Stimulated activated CD4-positive, alpha-beta T cell treated with anti-CD3 and anti-CD28 coated beads, TNF-alpha, amount 100 ng/mL, for 24 hours (primary cell): ENCODE measurements around the gene SGTA.
"Not testable (repeated sequence)": the region's sequence is repeated elsewhere in the genome, so short reads cannot be mapped to it uniquely, and the experiment has no call there.

Experiments used
- DNase-seq, 3 experiments: peaks; one replicate each; pipeline ENCODE4 v3.0.0-alpha.2; 2020; ENCODE audit warnings: low read depth in 3 of 3

The SGTA gene, protein sequence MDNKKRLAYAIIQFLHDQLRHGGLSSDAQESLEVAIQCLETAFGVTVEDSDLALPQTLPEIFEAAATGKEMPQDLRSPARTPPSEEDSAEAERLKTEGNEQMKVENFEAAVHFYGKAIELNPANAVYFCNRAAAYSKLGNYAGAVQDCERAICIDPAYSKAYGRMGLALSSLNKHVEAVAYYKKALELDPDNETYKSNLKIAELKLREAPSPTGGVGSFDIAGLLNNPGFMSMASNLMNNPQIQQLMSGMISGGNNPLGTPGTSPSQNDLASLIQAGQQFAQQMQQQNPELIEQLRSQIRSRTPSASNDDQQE

DNA sequence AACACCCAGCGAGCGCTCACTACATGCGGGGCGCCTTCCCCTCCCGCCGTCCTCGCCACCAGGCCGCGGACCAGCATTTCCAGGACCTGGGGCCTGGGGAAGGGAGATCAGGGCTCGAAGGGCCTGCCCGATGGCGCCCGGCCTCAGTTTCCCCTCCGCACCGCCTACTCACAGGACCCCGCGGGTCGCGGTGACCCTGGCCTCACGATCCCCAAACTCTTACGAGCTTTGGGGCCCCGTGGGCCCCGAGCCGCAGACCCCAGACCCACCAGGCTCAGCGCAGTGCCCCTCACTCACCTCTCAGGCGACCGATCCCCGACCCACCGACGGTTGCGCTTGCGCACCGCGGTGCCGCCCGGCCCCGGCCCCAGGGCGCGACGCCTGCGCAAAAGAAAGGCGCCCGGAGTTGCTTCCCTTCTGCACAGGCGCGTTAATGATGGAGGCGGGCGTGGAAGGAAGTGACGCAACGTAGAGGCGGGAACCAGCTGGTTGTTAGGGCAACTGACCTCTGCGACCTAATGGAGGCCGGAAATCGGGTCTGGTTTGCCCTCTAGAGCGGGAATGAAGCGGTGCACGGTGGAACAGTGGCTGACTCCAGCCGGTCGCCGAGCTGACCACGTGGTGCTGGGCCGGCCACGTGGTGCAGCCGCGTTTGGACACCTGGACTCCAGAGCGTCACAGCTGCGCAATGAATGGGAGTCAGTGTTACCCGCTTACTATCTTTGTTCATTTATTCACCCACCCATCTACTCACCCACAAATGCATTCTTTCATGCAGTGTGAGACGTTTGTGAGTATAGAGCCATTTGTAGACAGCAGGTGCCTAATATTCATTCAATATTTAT, at the start of gene SGTA:
TSS of gene SGTA (minus strand) at position 338 of the 845 bp plus-strand sequence. CDS start 14,205 bp downstream, outside the sequence.
- peak; percentile 94 to 98 (median 97) for DNase-seq

GRCh38 chr19:2827840-2828489, 44.9 kb upstream of the SGTA start:
- DNase-seq, result no peak

DNA sequence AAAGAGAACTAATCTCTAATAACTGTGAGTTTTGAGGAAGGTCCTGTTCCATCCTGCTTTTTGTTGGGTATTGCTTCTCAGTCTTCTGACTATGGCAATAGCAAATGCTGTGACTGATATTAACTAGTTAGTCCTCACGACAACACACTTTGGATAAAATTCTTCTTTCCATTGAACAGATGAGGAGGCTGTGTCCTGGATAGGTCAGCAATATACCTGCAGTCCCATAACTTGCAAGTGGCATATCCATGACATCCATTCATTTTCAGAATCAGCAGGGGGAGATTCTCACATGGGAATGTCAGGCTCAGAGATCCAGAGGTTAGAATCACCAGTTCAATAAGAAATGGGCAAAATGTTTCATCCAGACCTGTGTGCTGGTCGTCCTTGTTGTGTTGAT, 43.9 kb upstream of the SGTA start:
- no peak for DNase-seq

DNA sequence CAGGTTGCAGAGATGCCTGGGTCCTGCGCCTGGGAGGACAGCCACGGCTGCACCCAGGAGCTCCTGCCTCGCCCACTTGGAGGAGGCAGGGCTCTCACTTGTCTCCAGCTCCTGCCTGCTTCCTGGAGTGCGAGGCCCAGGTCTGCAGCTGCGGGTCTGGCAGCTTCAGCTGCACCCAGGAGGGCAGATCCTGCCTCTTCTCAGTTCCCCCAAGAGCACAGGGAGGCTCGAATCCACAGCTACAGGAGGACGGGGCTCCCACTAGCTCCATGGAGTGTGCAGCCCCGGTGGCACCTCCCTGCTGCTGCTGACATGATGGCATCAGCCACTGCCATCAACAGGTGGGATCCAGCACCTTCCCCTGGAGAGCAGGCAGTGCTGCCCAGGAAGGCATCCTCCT, 41.1 kb upstream of the SGTA start:
- DNase-seq, result no peak

DNA sequence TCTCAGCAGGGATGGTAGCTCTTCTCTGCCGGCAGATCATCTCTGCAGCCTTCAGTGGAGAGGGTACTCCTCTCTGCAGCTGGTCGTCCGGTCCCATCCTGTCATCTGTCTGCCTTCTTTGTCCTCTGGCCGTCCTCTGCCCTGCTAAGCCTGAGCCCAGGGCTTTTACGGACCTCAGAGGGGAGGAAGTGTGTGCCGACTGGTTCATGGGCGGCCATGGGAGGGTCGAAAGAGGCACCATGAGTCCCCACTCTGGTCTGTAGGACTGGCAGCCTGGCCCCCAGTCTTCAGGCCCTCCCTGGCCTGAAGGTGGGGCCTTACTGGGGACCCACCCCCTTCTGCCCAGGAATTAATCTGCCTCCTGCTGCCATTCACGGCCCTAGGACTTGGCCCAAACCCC, 40.6 kb upstream of the SGTA start:
- no peak for DNase-seq

DNA sequence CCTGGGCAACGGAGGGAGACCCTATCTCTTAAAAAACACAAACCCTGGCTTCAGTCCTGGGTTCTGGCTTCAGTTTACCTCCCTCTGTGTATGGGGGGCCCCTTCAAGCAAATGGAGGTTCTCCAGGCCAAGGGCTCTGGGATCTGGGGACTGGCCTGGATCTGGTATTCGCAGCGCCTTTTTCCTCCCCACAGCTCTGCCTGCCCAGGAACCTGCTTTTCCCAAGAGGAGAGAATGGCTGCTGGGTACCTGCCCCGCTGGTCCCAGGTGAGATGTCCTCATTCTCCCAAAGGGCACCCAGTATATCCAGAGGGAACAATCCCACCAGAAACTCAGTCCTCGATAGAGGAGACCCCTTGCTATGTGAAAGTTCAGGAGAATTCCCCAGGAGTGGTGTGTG, 39.8 kb upstream of the SGTA start:
- no peak for DNase-seq

- DNase-seq, result no peak
Observed at GRCh38 chr19:2820112-2820702, 37.1 kb upstream of the SGTA start.

- peak; percentile 96 to 97 (median 97) for DNase-seq
Observed at GRCh38 chr19:2819540-2820111, 36.6 kb upstream of the SGTA start, which contains the start of gene ZNF554. ZNF554 (plus strand) TSS chr19:2819868; CDS start chr19:2820072, 204 bp downstream.

GRCh38 chr19:2817237-2817829, 34.3 kb upstream of the SGTA start:
- not testable (repeated sequence) for DNase-seq

GRCh38 chr19:2816641-2817040, 33.6 kb upstream of the SGTA start:
- no peak for DNase-seq

GRCh38 chr19:2815923-2816322, 32.9 kb upstream of the SGTA start:
- DNase-seq, result no peak

DNA sequence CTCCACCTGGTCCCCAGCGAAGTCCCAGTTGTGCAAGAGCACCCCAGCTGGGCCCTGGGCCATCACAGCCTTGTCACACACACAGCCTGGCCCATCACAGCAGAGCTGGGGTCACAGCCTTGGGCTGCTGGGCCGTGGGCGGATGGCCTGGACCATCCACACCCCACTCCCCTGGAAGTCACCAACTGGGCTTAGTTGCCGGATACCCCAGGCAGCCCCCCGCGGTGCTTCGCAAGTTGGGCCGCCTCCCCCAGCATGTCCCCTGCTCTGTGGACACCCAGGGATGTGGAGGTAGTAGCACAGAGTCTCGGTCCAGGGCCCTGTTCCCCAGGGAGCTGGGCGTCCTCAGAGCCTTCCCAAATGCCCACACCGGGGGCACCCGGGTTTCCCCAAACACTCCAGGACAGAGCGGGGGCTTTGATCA, 32.1 kb upstream of the SGTA start:
- no peak for DNase-seq

DNA sequence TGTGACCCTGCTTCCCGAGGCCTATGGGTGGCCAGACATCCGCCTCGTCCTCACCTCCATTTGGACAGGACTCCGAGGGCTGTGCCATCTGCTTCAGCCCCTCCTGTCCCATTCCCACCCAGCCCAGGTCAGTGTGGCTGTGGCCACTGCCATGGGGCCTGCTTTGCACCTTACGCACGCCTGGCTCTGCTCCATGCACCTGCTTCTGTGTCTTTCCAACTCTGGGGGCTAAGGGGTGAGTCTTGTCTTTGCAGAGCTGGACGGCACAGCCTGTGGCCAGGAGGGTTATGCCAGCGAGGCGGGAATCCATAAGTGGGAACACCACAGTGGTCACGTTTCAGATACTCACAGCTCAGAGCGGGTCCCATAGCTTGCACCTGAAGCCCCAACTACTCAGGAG, 31.4 kb upstream of the SGTA start:
- DNase-seq, result no peak

GRCh38 chr19:2813235-2814160, 30.4 kb upstream of the SGTA start:
- DNase-seq, result no peak

GRCh38 chr19:2812414-2813234, 29.6 kb upstream of the SGTA start:
- DNase-seq, result no peak

- DNase-seq, result no peak
Observed at GRCh38 chr19:2811735-2812413, 28.8 kb upstream of the SGTA start.

DNA sequence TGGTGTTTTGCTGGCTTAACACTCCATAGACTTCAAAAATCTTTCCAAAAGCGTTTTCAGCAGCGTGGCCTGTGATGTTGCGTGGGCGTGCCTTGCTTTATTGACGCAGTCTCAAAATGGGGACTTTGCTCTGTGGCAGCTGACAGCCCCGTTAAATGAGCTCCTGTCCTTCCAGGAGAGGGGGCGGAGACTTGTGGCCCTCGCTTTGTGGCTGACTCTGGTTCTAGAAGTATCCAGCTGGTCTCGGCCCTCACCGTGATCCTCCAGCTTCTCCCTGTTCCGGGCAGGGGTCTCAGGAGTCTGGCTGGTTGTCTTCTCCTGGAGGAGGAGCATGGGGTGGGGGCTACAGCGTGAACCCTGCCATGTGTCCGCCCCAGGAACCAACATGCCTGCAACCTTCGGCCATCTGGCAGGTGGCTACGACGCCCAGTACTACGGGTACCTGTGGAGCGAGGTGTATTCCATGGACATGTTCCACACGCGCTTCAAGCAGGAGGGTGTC, 28.2 kb upstream of the SGTA start:
- DNase-seq, result no peak
